ENCODE results near the gene RAB1A.
A peak's percentile ranks its signal among the peaks of the same experiment; 100 is the strongest.
"Not testable (repeated sequence)": the region's sequence is repeated elsewhere in the genome, so short reads cannot be mapped to it uniquely, and the experiment has no call there.

Gene RAB1A

GRCh38 chr2:65134158-65134557, 4.3 kb upstream of the RAB1A start:
- DNase-seq, result no peak

- DNase-seq, result no peak
These were observed 3.7 kb upstream of the RAB1A start for GRCh38 chr2:65133626-65134025.

- DNase-seq, result not testable (repeated sequence)
These were observed 3.0 kb upstream of the RAB1A start for GRCh38 chr2:65132930-65133329.

- no peak for DNase-seq
These were observed 814 bp upstream of the RAB1A start for GRCh38 chr2:65130664-65131175.

DNA sequence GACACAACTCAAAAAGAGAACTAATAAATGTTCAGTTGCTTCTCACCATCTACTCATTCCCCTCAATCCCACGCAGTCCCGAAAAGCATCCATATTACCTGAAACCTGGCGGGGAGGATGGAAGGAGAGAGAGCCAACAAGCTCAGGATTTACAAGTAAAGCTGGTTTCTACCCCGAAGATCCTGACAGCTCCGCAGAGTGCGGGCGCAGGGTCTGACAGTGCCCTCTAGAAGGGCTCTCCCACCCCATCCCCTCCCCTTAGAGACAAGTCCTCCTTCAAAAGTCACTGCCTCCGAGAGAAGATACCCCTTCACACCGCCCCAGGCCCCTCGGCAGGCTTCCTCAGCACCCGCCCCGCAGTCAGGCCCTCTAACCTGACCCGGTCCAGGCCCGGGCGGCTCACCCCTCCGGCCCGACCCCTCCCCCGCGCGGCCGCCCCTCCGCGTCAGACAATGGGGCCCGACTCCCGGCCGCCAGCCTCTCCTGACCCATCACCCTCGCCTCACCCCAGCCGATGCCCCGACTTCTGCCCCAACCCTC, 550 bp downstream of the RAB1A start:
- DNase-seq, result no peak

DNA sequence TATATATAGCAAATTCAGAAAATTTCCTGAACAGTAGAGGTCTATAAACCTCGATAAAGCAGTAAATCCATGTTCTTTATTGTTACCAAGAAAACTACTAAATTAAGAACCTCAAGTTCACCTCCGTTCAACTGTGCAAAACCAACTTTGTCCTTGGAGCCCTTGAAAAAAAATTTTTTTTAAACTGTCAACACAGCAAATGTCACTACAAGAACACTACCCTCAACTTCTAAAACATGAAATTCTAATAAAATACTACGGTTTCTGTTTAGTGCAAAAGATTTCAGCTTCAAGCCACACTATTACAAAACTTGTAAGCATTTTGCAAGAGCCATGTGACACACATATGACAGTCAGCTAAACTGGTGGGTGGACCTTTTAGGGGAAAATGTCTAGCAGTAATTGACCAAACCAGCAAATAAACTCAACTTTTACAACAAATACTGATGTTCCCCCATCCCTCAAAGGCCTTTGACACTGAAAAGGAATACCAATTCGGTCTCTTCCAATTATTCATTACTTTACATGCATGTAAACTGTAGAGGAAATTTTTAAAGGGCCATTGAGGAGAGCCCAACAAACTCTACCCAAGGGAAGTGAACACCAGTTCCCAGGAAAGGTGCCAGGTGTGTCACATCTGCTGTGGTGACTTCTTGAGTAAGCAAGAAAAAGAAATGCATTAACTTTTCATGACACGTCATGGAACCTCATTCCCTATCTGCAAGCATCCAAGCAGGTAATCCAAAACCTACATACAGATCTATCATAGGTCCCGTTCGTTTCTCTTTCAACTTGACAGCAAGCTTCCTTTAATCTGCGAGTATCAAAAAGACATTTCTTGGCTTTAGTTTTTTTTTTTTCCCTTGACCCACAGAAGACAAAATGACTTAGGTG, 1.4 kb downstream of the RAB1A start:
- no peak for DNase-seq

DNA sequence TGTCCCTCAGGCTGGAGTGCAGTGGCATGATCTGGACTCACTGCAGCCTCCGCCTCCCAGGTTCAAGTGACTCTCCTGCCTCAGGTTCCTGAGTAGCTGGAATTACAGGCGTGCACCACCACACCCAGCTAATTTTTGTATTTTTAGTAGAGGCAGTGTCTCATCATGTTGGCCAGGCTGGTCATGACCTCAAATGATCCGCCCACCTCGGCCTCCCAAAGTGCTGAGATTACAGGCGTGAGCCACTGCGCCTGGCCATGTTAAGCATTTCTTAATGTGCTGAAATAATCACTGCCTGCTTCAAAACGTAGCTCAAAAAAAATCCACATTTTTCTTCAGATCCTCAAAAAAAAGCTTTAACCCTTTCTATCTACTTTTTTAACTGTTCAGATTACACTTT, 4.4 kb downstream of the RAB1A start:
- peak; percentile 51 for DNase-seq

GRCh38 chr2:65122313-65122712, 7.6 kb downstream of the RAB1A start:
- no peak for DNase-seq

DNA sequence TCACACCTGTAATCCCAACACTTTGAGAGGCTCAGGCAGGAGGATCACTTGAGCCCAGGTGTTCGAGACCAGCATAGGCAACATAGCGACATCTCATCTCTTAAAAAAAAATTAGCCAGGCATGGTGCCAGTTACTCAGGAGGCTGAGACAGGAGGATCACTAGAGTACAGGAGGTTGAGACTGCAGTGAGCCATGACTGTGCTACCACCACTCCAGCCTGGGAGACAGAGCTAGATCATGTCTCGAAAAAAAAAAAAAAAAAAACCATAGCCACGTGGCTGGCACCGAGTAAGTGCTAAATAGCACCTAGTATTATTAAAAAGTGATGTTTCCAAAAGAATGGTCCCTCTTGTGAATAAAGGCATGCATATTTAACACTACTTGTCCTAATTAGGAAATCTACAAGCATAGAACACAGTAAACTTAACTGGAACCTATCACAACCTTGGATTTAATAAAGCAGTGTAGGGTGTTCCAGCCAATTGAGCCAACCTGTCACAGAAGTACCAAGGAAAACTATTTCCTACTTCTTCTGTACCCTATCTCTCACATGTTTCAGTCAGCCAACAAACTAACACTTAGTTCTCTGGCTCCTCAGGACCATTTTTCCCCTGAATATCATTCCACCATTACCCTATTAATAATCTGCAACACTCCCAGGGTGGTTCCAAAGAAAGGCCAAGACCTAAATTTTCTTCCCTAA, 8.8 kb downstream of the RAB1A start:
- no peak for DNase-seq

DNA sequence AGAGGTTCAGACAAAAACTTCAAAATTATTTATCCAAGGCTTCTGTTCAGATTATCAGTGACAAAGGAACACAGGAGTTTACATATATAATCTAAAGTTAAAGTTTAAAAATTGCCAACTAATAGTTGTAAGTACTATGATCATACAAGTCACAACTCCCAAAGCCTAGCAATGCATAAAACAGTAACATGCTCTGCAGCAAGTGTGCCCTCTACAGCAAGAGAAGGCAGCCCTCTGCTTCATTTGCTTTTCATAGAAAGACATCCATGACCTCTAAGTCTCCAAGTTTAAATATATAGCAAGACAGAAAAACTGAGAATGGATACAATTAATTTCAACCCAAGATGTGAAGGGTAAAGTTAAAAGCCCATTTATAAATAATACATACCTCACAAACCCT, 13.3 kb downstream of the RAB1A start:
- no peak for DNase-seq

GRCh38 chr2:65114921-65115320, 15.0 kb downstream of the RAB1A start:
- no peak for DNase-seq

- DNase-seq, result no peak
These were observed 16.1 kb downstream of the RAB1A start for GRCh38 chr2:65113816-65114215.

- DNase-seq, result no peak
These were observed 16.7 kb downstream of the RAB1A start for GRCh38 chr2:65113229-65113628.

- no peak for DNase-seq
These were observed 17.3 kb downstream of the RAB1A start for GRCh38 chr2:65112633-65113032.

- DNase-seq, result no peak
These were observed 21.1 kb downstream of the RAB1A start for GRCh38 chr2:65108780-65109179.

DNA sequence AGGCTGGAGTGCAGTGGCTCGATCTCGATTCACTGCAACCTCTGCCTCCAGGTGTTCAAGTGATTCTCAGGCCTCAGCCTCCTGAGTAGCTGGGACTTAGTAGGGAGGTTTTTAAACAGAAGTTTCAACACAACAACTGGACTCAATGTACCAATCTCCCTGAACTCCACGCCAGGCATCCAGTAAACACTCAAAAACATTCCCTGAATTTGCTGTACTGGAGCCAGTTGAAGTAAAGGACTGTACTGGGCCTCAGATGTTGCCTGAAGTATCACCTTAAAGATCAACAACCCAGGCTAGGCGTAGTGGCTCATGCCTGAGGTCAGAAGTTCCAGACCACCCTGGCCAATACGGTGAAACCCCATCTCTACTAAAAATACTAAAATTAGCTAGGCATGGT, 22.4 kb downstream of the RAB1A start:
- no peak for DNase-seq

GRCh38 chr2:65103013-65103715, 26.7 kb downstream of the RAB1A start:
- no peak for DNase-seq

GRCh38 chr2:65101071-65101470, 28.8 kb downstream of the RAB1A start:
- no peak for DNase-seq

DNA sequence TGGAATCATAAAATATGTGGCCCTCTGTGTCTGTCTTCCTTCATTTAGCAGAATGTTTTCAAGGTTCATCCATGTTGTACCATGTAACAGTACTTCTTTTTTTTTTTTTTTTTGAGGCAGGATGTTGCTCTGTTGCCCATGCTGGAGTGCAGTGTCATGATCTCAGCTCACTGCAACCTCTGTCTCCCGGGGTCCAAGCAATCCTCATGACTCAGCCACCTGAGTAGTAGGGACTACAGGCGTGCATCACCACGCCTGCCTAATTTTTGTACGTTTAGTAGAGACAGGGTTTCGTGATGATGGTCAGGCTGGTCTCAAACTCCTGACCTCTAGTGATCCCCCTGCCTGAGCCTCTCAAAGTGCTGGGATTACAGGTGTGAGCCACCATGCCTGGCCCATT, 31.2 kb downstream of the RAB1A start:
- no peak for DNase-seq

- no peak for DNase-seq
These were observed 32.1 kb downstream of the RAB1A start for GRCh38 chr2:65097844-65098243.

GRCh38 chr2:65096948-65097347, 33.0 kb downstream of the RAB1A start:
- no peak for DNase-seq

- no peak for DNase-seq
These were observed 36.7 kb downstream of the RAB1A start for GRCh38 chr2:65093211-65093610.

GRCh38 chr2:65092791-65093190, 37.1 kb downstream of the RAB1A start:
- no peak for DNase-seq

Measured in NCI-H226 (cell line).